HCT116 (cell line): ENCODE measurements around the gene PPIG. TPM values are rescaled to one million over a fixed set of nuclear protein-coding genes. Genes with fewer than 3 reads are reported as not detected.

Experiments used
- ATAC-seq: fragments of 200-7000 bp; cut with Tn5 transposase; 2 replicates; pipeline ENCODE4 v1.9.1; 2020; ENCODE audit warnings: mild to moderate bottlenecking, moderate library complexity
- BruUV-seq: library from RNA; stranded (reverse); fragments of 400-500 nt; replicated peaks from 2 replicates; lab custom pipeline; 2021; lab: Mats Ljungman, UMichigan
- CTCF ChIA-PET: fragments of 300-600 bp; sonication (Branson Sonifier 250); formaldehyde crosslinking; loops from one replicate; lab custom pipeline; 2021; ENCODE audit warnings: antibody characterized with exemption; lab: Charles Lee
- POLR2A ChIA-PET: fragments of 300-600, 350-600 bp; sonication (Branson Sonifier 250); formaldehyde crosslinking; loops from one replicate; lab custom pipeline; 2021; ENCODE audit warnings: antibody characterized with exemption; lab: Charles Lee
- RAD21 ChIA-PET, 2 experiments: fragments of 300-600 bp; sonication (Branson Sonifier 250); formaldehyde crosslinking; loops; one replicate each; lab custom pipeline; 2023; ENCODE audit warnings: low total read pairs in 2 of 2; ENCODE audit not compliant: uncharacterized antibody in 2 of 2, unreplicated experiment in 2 of 2, low non-redundant PET in 1 of 2; lab: Charles Lee
- DNase-seq: peaks from one replicate; pipeline ENCODE4 v3.0.0-alpha.2; 2010; ENCODE audit warnings: low read depth, low spot score
- H2AFZ ChIP-seq: fragments of 200-600 bp; shearing (Covaris generic), sonication (generic); 2 replicates; pipeline ENCODE4 v1.6.1; 2017; ENCODE audit warnings: low read depth, mixed run types, mixed read lengths, antibody characterized with exemption, low read length; ENCODE audit not compliant: poor library complexity, severe bottlenecking
- H3K27ac ChIP-seq: 2 replicates; pipeline ENCODE4 v1.5.1; 2012; ENCODE audit warnings: low read depth, low read length
- H3K27me3 ChIP-seq: fragments of 200-600 bp; sonication (generic); 2 replicates; pipeline ENCODE4 v1.6.1; 2016; ENCODE audit warnings: mixed run types, low read length, mixed read lengths; ENCODE audit not compliant: insufficient read depth
- H3K36me3 ChIP-seq, 2 experiments: fragments of 200-500 bp in 1 of 2; fragments of 200-600 bp in 1 of 2; sonication (Bioruptor generic) in 1 of 2; sonication (generic) in 1 of 2; 2 replicates each; pipeline versions ENCODE4 v1.5.1 to v1.6.1; 2014 to 2016; ENCODE audit warnings: low read length in 2 of 2, inconsistent platforms in 1 of 2, mixed read lengths in 1 of 2, mixed run types in 1 of 2; ENCODE audit not compliant: insufficient read depth in 2 of 2, control insufficient read depth in 1 of 2
- H3K4me1 ChIP-seq, 2 experiments: fragments of 200-600 bp in 1 of 2; sonication (generic) in 1 of 2; 2 replicates each; pipeline versions ENCODE4 v1.5.1 to v1.6.1; 2012 to 2017; ENCODE audit warnings: low read length in 2 of 2, inconsistent platforms in 1 of 2, mild to moderate bottlenecking in 1 of 2, mixed read lengths in 1 of 2, mixed run types in 1 of 2, moderate library complexity in 1 of 2; ENCODE audit not compliant: insufficient read depth in 2 of 2, control insufficient read depth in 1 of 2
- H3K4me2 ChIP-seq: fragments of 200-600 bp; sonication (generic); 2 replicates; pipeline ENCODE4 v1.6.1; 2017; ENCODE audit warnings: mixed run types, low read length, mixed read lengths
- H3K4me3 ChIP-seq, 2 experiments: fragments of 200-600 bp in 1 of 2; sonication (generic) in 1 of 2; replicated peaks in 1 of 2; 2 replicates each; pipeline ENCODE4 v1.5.1; 2011 to 2016; ENCODE audit warnings: low read length in 2 of 2, control low read depth in 1 of 2, low read depth in 1 of 2, mild to moderate bottlenecking in 1 of 2, mixed read lengths in 1 of 2, mixed run types in 1 of 2
- H3K79me2 ChIP-seq: fragments of 200-600 bp; sonication (generic); 2 replicates; pipeline ENCODE4 v1.6.1; 2017; ENCODE audit warnings: mild to moderate bottlenecking, mixed run types, low read length, moderate library complexity, mixed read lengths; ENCODE audit not compliant: insufficient read depth
- H3K9ac ChIP-seq: fragments of 200-600 bp; sonication (generic); 2 replicates; pipeline ENCODE4 v1.6.1; 2016; ENCODE audit warnings: low read length, mixed read lengths
- H3K9me2 ChIP-seq: fragments of 200-600 bp; sonication (generic), shearing (Covaris generic); 2 replicates; pipeline ENCODE4 v1.6.1; 2017; ENCODE audit warnings: mixed run types, mild to moderate bottlenecking, moderate library complexity; ENCODE audit not compliant: insufficient read depth
- H3K9me3 ChIP-seq, 2 experiments: fragments of 200-500 bp in 1 of 2; fragments of 200-600 bp in 1 of 2; sonication (Bioruptor generic) in 1 of 2; sonication (generic) in 1 of 2; 2 replicates each; pipeline ENCODE4 v1.6.1; 2014 to 2017; ENCODE audit warnings: low read length in 2 of 2, mixed read lengths in 2 of 2, inconsistent platforms in 1 of 2, low read depth in 1 of 2, mild to moderate bottlenecking in 1 of 2, mixed run types in 1 of 2, moderate library complexity in 1 of 2; ENCODE audit not compliant: control insufficient read depth in 1 of 2, insufficient read depth in 1 of 2
- H4K20me1 ChIP-seq: fragments of 200-600 bp; sonication (generic), shearing (Covaris generic); 2 replicates; pipeline ENCODE4 v1.6.1; 2017; ENCODE audit warnings: mixed run types, mild to moderate bottlenecking, moderate library complexity; ENCODE audit not compliant: insufficient read depth
- ATF3 ChIP-seq: IDR thresholded peaks from 2 replicates; pipeline ENCODE4 v1.6.1; 2012
- CBX3 ChIP-seq: IDR thresholded peaks from 2 replicates; pipeline ENCODE4 v1.6.1; 2012; ENCODE audit warnings: low read depth
- CEBPB ChIP-seq: IDR thresholded peaks from 2 replicates; pipeline ENCODE4 v1.6.1; 2012; ENCODE audit warnings: low read depth
- CTCF ChIP-seq, 3 experiments: fragments of 200-600 bp in 1 of 3; sonication (generic) in 1 of 3; IDR thresholded peaks in 2 of 3; conservative IDR thresholded peaks in 1 of 3; 2 replicates each; pipeline ENCODE4 v1.5.1; 2012 to 2017; ENCODE audit warnings: low read depth in 2 of 3, low read length in 2 of 3, antibody characterized with exemption in 1 of 3, borderline replicate concordance in 1 of 3, control low read depth in 1 of 3, mild to moderate bottlenecking in 1 of 3, mixed read lengths in 1 of 3, mixed run types in 1 of 3, moderate library complexity in 1 of 3; ENCODE audit not compliant: insufficient read depth in 1 of 3
- EGR1 ChIP-seq: IDR thresholded peaks from 2 replicates; pipeline ENCODE4 v1.6.1; 2012; ENCODE audit warnings: low read depth
- EZH2 ChIP-seq: fragments of 200-600 bp; sonication (generic); IDR thresholded peaks from 2 replicates; pipeline ENCODE4 v1.6.1; 2017; ENCODE audit warnings: antibody characterized with exemption, mixed run types
- EZH2phosphoT487 ChIP-seq: fragments of 200-600 bp; IDR thresholded peaks from 2 replicates; pipeline ENCODE4 v1.6.1; 2018; ENCODE audit warnings: antibody characterized with exemption, borderline replicate concordance
- FOSL1 ChIP-seq: IDR thresholded peaks from 2 replicates; pipeline ENCODE4 v1.6.1; 2012; ENCODE audit warnings: low read depth
- RAD21 ChIP-seq: IDR thresholded peaks from 2 replicates; pipeline ENCODE4 v1.6.1; 2012; ENCODE audit warnings: low read depth, mild to moderate bottlenecking
- SIN3A ChIP-seq: IDR thresholded peaks from 2 replicates; pipeline ENCODE4 v1.6.1; 2012; ENCODE audit warnings: low read depth
- SP1 ChIP-seq: IDR thresholded peaks from 2 replicates; pipeline ENCODE4 v1.6.1; 2012; ENCODE audit warnings: low read depth
- SRF ChIP-seq: IDR thresholded peaks from 2 replicates; pipeline ENCODE4 v1.6.1; 2012; ENCODE audit warnings: low read depth
- ZFX ChIP-seq: fragments of 450-650 bp; IDR thresholded peaks from 2 replicates; pipeline ENCODE4 v1.6.1; 2017
- ZNF274 ChIP-seq: fragments of 200-500 bp; sonication (Bioruptor generic); IDR thresholded peaks from 2 replicates; pipeline ENCODE4 v1.6.1; 2014; ENCODE audit warnings: mild to moderate bottlenecking, low read depth, low read length, inconsistent platforms
- intact Hi-C: fragments of 100-400 bp; cut with micrococcal nuclease; formaldehyde crosslinking; loops from 2 replicates; pipeline ENCODE4 v1.10.0; 2022
- total RNA-seq: library from RNA; stranded (reverse); gene quantifications from one replicate; pipeline ENCODE4 v1.2.1, GENCODE V29; 2021; ENCODE audit not compliant: unreplicated experiment
- TF ChIP-seq, protein P1 (sequence below): IDR thresholded peaks from 2 replicates; pipeline ENCODE4 v1.6.1; 2012
- TF ChIP-seq, protein P2 (sequence below): IDR thresholded peaks from 2 replicates; pipeline ENCODE4 v1.6.1; 2012; ENCODE audit warnings: low read depth

PPIG gene
- total RNA-seq, 1 experiment from 2014 or later = 55.3 TPM

DNA sequence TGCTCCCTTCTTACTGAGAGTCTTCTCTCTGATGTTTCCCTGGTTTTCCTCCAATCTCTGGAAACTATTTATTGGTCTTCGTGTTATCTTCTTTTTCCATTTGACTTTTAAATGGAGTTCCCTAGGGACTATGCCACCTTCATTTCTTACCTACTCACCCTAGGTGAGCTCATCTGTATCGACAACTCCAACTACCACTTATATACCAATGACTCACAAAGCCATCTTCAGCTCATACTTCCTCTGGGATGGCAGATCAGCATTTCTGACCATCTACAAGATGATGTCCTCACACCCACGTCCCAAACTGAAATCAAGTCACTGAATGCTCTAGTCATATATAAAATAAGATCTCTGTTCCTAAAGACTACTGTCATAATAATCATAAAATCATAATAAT is 69.5 kb downstream of the PPIG start:
- Histone ChIP-seq H3K27ac (no peak overlapping the region), H3K27me3 (no peaks in the 10 kb centered on the region), H3K36me3 (no peaks in the 10 kb centered on the region), H3K79me2 (no peaks in the 10 kb centered on the region), H3K4me1 (peaks cover 0 to 7% of the 10 kb centered on the region in 2 experiments; a peak in 1 of 4 replicates), H3K9ac (no peak overlapping the region), H2AFZ (peak overlapping the region; percentile 0), H4K20me1 (no peaks in the 10 kb centered on the region), H3K9me3 (no peaks in the 10 kb centered on the region), H3K9me2 (no peaks in the 10 kb centered on the region), H3K4me3 (no peak overlapping the region), H3K4me2 (no peak overlapping the region)
- ATAC-seq (no peak), DNase-seq (no peak)
- CTCF ChIA-PET = no interaction called here
- intact Hi-C loops = no loop called here
- BruUV-seq = no TSS peak
- POLR2A ChIA-PET = no interaction called here
- TF ChIP-seq ZNF274 (no peak), EGR1 (no peak), SIN3A (no peak), SRF (no peak), RAD21 (no peak), EZH2phosphoT487 (no peak), CEBPB (no peak), CBX3 (no peak), ZFX (no peak)
- TF ChIP-seq, protein P1, sequence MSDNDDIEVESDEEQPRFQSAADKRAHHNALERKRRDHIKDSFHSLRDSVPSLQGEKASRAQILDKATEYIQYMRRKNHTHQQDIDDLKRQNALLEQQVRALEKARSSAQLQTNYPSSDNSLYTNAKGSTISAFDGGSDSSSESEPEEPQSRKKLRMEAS = no peak
- RAD21 ChIA-PET = no interaction called here

DNA sequence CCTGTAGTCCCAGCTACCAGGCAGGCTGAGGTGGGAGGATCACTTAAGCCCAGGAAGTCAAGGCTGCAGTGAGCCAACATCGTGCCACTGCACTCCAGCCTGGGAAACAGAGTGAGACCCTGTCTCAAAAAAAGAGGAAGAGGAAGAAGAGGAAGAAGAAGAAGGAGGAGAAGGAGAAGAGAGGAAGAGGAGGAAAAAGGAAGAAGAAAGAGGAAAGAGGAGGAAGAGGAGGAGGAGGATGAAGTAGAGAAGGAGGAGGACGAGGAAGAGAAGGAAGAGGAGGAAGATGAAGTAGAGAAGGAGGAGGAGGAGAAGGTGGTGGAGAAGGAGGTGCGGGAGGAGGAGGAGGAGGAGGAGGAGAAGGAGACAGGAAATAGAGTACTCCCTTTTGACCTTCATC is 72.0 kb downstream of the PPIG start:
- no peaks in the 10 kb centered on the region for H3K9me2 ChIP-seq
- H3K27me3 ChIP-seq = no peaks in the 10 kb centered on the region
- no peaks in the 10 kb centered on the region for H3K9me3 ChIP-seq
- POLR2A ChIA-PET = interaction anchor here (0.7 kb wide), 1 partner anchor 172 kb away, joined by 4 read pairs; no protein-coding TSS in a partner anchor
- DNase-seq = no peak
- no peak overlapping the region for H3K4me2 ChIP-seq
- CTCF ChIA-PET = no interaction called here
- peaks cover 0 to 7% of the 10 kb centered on the region in 2 experiments; a peak in 1 of 4 replicates for H3K4me1 ChIP-seq
- H3K9ac ChIP-seq = no peak overlapping the region
- no peak for ATAC-seq
- intact Hi-C loops = no loop called here
- BruUV-seq = no TSS peak
- H3K27ac ChIP-seq = no peak overlapping the region
- H3K4me3 ChIP-seq = no peak overlapping the region
- H3K36me3 ChIP-seq = no peaks in the 10 kb centered on the region
- H4K20me1 ChIP-seq = no peaks in the 10 kb centered on the region
- RAD21 ChIA-PET = no interaction called here
- no peaks in the 10 kb centered on the region for H3K79me2 ChIP-seq
- TF ChIP-seq EZH2 = no peak
- TF ChIP-seq, protein P1 = no peak
- TF ChIP-seq SIN3A = no peak
- no peak for TF ChIP-seq CEBPB
- TF ChIP-seq, protein P2, sequence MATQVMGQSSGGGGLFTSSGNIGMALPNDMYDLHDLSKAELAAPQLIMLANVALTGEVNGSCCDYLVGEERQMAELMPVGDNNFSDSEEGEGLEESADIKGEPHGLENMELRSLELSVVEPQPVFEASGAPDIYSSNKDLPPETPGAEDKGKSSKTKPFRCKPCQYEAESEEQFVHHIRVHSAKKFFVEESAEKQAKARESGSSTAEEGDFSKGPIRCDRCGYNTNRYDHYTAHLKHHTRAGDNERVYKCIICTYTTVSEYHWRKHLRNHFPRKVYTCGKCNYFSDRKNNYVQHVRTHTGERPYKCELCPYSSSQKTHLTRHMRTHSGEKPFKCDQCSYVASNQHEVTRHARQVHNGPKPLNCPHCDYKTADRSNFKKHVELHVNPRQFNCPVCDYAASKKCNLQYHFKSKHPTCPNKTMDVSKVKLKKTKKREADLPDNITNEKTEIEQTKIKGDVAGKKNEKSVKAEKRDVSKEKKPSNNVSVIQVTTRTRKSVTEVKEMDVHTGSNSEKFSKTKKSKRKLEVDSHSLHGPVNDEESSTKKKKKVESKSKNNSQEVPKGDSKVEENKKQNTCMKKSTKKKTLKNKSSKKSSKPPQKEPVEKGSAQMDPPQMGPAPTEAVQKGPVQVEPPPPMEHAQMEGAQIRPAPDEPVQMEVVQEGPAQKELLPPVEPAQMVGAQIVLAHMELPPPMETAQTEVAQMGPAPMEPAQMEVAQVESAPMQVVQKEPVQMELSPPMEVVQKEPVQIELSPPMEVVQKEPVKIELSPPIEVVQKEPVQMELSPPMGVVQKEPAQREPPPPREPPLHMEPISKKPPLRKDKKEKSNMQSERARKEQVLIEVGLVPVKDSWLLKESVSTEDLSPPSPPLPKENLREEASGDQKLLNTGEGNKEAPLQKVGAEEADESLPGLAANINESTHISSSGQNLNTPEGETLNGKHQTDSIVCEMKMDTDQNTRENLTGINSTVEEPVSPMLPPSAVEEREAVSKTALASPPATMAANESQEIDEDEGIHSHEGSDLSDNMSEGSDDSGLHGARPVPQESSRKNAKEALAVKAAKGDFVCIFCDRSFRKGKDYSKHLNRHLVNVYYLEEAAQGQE = no peak
- TF ChIP-seq FOSL1 = no peak
- TF ChIP-seq CTCF (IDR thresholded peaks at IDR 0.05 in 2 of 3, conservative IDR thresholded peaks at IDR 0.05 in 1 of 3; ENCODE audit: borderline replicate concordance in 1 of 3, insufficient read depth in 1 of 3, low read depth in 2 of 3, low read length in 2 of 3) = no peak
- TF ChIP-seq EGR1 = no peak
- TF ChIP-seq ATF3 = no peak
- no peak for TF ChIP-seq SP1
- TF ChIP-seq CBX3 = no peak
- H2AFZ ChIP-seq = no peak overlapping the region
